ENCODE results near the gene ADAMTS18.

DNA sequence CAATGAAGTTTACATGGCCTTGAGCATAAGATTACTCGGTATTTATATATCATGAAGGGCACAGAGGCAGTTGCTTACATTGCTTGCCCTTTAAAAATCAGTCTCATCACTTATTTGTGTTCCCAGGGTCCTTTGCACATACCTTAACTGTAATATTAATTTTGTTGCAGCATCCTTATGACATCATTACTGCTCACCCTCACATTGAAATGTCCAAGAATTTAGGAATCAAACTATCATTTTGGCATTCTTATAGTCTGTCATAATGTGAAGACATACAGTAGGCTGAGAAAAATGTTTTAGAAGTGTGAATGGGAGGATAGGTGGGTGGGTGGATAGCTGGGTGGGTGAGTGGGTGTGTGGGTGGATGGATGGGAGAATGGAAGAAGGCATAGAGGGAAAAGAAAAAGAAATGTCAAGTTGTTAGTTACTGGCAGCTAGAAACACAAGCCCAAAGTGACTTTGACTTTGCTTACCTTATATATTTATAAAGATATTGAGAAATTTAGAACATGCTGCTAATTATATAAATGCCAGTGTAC, 17.8 kb downstream of the ADAMTS18 start:
- TF ChIP-seq, protein P1, sequence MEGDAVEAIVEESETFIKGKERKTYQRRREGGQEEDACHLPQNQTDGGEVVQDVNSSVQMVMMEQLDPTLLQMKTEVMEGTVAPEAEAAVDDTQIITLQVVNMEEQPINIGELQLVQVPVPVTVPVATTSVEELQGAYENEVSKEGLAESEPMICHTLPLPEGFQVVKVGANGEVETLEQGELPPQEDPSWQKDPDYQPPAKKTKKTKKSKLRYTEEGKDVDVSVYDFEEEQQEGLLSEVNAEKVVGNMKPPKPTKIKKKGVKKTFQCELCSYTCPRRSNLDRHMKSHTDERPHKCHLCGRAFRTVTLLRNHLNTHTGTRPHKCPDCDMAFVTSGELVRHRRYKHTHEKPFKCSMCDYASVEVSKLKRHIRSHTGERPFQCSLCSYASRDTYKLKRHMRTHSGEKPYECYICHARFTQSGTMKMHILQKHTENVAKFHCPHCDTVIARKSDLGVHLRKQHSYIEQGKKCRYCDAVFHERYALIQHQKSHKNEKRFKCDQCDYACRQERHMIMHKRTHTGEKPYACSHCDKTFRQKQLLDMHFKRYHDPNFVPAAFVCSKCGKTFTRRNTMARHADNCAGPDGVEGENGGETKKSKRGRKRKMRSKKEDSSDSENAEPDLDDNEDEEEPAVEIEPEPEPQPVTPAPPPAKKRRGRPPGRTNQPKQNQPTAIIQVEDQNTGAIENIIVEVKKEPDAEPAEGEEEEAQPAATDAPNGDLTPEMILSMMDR (IDR thresholded peaks at IDR 0.05) = no peak
- TF ChIP-seq POLR2AphosphoS5 (IDR thresholded peaks at IDR 0.05) = no peak
